Parathyroid adenoma (tissue), 2 donors: ENCODE measurements around the gene DRAP1.

Source experiments
- H2AFZ ChIP-seq: fragments of 300-600 bp; sonication (generic); one replicate; pipeline ENCODE4 v1.7.0; 2017; ENCODE audit warnings: antibody characterized with exemption, mild to moderate bottlenecking
- H3K27ac ChIP-seq: fragments of 300-600 bp; sonication (generic); one replicate; pipeline ENCODE4 v1.7.0; 2017
- H3K27me3 ChIP-seq: fragments of 300-600 bp; sonication (generic); one replicate; pipeline ENCODE4 v1.7.0; 2017; ENCODE audit warnings: low read length; ENCODE audit not compliant: control insufficient read depth, insufficient read depth
- H3K36me3 ChIP-seq: fragments of 300-600 bp; sonication (generic); one replicate; pipeline ENCODE4 v1.7.0; 2017; ENCODE audit warnings: low read length; ENCODE audit not compliant: control insufficient read depth, insufficient read depth
- H3K4me1 ChIP-seq: fragments of 300-600 bp; sonication (generic); one replicate; pipeline ENCODE4 v1.7.0; 2017; ENCODE audit warnings: control low read depth
- H3K4me2 ChIP-seq: fragments of 300-600 bp; sonication (generic); one replicate; pipeline ENCODE4 v1.7.0; 2017; ENCODE audit warnings: low read length
- H3K4me3 ChIP-seq: fragments of 300-600 bp; sonication (generic); one replicate; pipeline ENCODE4 v1.7.0; 2017; ENCODE audit warnings: low read depth, low read length
- H3K79me2 ChIP-seq: fragments of 300-600 bp; sonication (generic); one replicate; pipeline ENCODE4 v1.7.0; 2017; ENCODE audit warnings: control low read depth
- H3K9ac ChIP-seq: fragments of 300-600 bp; sonication (generic); one replicate; pipeline ENCODE4 v1.7.0; 2017; ENCODE audit warnings: mild to moderate bottlenecking
- H3K9me3 ChIP-seq: fragments of 300-600 bp; sonication (generic); one replicate; pipeline ENCODE4 v1.7.0; 2017; ENCODE audit warnings: low read length; ENCODE audit not compliant: control insufficient read depth
- TF ChIP-seq, protein P1 (sequence below): fragments of 300-600 bp; sonication (generic); IDR thresholded peaks from one replicate; pipeline ENCODE4 v1.7.0; 2017; ENCODE audit warnings: antibody characterized with exemption, mild to moderate bottlenecking
- donor health status: primary hyperparathyroidism.

Gene DRAP1

DNA sequence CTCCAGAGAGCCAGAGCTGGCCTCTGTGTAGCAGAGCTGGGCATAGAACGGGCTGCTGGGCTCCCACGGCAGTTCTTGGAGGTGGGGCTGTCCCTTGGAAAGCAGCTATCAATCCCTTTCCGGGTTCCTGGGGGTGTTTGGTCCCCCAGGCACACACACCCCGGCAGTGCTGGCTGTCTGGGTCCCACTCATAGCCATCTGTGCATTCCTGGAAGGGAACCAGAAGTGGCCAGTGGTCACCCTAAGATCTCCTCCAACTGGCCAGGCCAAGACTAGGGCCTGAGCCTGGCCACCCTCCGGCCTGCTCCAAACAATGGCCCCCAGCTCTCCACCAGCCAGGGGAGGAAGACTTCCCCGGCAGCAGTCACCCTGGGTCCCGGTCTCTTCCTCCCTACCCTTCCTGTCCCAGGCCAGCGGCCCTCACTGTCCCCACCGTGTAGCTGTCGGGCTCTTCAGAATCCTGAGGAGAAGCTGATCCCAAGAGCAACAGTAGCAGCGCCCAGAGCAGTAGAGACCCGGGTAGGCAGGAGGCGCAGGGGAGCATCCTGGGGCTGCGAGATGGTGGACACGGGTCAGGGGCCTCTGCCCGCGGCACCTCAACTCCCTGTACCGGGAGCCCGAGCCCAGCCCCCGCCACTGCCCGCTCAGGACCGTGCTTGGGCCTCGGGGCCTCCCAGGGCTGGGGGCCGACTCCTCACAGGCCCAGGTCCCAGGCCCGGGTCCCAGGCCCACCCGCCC lies 47.2 kb upstream of the DRAP1 start:
- TF ChIP-seq, protein P1, sequence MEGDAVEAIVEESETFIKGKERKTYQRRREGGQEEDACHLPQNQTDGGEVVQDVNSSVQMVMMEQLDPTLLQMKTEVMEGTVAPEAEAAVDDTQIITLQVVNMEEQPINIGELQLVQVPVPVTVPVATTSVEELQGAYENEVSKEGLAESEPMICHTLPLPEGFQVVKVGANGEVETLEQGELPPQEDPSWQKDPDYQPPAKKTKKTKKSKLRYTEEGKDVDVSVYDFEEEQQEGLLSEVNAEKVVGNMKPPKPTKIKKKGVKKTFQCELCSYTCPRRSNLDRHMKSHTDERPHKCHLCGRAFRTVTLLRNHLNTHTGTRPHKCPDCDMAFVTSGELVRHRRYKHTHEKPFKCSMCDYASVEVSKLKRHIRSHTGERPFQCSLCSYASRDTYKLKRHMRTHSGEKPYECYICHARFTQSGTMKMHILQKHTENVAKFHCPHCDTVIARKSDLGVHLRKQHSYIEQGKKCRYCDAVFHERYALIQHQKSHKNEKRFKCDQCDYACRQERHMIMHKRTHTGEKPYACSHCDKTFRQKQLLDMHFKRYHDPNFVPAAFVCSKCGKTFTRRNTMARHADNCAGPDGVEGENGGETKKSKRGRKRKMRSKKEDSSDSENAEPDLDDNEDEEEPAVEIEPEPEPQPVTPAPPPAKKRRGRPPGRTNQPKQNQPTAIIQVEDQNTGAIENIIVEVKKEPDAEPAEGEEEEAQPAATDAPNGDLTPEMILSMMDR: no peak
- H3K4me3 ChIP-seq: peak overlapping the region; percentile 40
- H3K4me1 ChIP-seq: no peaks in the 10 kb centered on the region
- H3K27me3 ChIP-seq: no peaks in the 10 kb centered on the region
- no peak overlapping the region for H3K9ac ChIP-seq
- no peaks in the 10 kb centered on the region for H3K9me3 ChIP-seq
- H3K79me2 ChIP-seq: no peaks in the 10 kb centered on the region
- H3K27ac ChIP-seq: peak overlapping the region; percentile 67
- peak overlapping the region; percentile 84 for H2AFZ ChIP-seq
- H3K36me3 ChIP-seq: no peaks in the 10 kb centered on the region
- H3K4me2 ChIP-seq: peak overlapping the region; percentile 59

DNA sequence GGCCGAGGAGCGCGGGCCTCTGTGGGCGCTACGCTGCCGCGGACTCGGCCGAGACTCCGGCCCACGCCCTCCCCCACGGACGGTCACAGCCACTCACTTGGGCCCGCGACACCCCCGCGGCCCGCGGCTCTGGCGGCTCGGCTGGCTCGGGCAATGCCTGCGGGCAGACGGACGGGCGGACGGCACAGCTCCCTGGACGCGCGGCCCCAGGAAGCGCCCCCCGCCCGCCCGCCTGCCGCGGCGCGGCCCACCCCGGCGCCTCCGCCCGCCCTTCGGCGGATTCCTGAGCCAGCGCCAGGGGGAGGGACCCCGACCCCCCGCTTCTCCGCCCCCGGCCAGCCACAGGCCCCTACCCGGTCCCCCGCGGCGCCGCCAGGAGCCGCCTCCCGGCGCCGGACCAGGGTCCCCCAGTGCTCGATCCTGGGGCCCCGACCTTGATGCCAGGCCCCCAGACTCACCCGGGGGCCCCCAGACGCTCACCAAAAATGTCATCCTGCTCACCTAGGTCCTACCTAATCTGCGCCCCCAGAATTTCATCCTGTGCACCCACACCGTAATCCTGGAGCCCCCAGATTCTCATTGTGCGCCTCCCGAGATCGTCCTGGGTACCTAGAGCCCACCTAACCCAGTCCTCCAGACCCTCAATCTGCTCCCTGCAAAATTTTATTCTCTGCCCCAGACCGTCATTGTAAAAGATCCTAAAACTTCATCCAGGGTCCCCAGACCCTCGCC lies 46.5 kb upstream of the DRAP1 start, which contains the start of gene EFEMP2:
EFEMP2 (minus strand) TSS at position 215 of the 732 bp plus-strand sequence. CDS start 446 bp downstream, outside the sequence.
- Histone ChIP-seq H3K9ac (no peak within 1 kb of the TSS), H3K9me3 (no peaks in the 10 kb centered on the region), H3K4me2 (peak within 1 kb of the TSS; percentile 86), H3K27me3 (no peaks in the 10 kb centered on the region), H2AFZ (peak within 1 kb of the TSS; percentile 92), H3K4me3 (peak within 1 kb of the TSS; percentile 60), H3K4me1 (no peaks in the 10 kb centered on the region), H3K79me2 (no peaks in the 10 kb centered on the region), H3K36me3 (no peaks in the 10 kb centered on the region), H3K27ac (peak within 1 kb of the TSS; percentile 76)
- TF ChIP-seq, protein P1: no peak

DNA sequence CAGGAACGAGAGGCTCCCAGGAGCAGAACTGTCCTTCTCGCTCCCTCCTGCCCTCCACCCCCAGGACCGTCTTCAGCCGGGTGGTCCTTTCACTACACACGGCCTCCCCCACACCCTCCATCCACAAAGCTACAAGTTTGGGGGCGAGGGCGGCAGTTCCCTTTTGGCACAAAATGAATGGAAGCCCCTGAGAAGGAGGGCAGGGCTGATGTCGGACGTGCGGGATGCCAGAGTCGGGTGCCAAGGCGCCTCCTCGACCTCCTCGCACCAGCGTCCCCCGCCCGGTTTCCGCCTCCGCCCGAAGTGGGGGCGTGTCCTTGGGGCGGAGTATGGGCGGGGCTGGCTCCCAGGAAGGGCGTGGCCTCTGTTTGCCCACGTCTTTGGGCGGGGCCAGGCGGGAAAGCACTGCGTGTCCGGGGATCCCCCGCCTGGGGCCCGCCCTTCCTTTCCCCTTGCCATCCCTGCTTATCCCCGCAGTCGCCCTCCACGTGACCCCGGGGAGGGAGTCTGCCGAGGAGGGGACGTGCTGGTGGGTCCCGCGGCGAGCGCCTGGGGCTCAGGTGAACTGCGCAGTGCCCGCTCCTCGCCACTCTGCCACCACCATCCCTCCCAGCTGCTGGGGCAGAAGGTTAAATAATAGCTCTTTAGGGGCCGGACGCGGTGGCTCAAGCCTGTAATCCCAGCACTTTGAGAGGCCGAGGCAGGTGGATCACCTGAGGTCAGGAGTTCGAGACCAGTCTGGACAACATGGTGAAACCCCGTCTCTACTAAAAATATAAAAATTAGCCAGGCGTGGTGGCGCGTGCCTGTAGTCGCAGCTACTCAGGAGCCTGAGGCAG lies 45.7 kb upstream of the DRAP1 start:
- Histone ChIP-seq H3K27ac (peak overlapping the region; percentile 76), H3K9ac (no peak overlapping the region), H3K27me3 (no peaks in the 10 kb centered on the region), H3K9me3 (no peaks in the 10 kb centered on the region), H3K36me3 (no peaks in the 10 kb centered on the region), H3K4me1 (no peaks in the 10 kb centered on the region), H2AFZ (peak overlapping the region; percentile 92), H3K79me2 (no peaks in the 10 kb centered on the region), H3K4me2 (peak overlapping the region; percentile 86), H3K4me3 (peak overlapping the region; percentile 60)
- TF ChIP-seq, protein P1: no peak

DNA sequence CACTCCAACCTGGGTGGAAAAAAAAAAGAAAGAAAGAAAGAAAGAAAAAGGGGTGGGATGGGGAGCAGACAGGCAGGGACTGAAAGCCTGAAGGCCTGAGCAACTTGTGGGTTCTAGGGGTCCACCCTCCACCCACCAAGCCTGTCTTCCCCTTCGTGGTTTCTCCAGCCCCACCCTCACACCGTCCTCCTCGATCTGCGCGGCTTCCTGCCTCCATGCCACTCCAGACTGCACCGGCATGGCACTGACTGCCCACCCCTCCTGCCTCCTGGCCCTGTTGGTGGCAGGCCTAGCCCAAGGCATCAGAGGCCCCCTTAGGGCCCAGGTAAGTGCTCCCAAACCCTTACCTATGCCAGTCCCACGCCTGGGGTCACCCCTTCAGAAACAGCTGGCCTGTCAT lies 39.6 kb upstream of the DRAP1 start, which contains the start of gene CTSW:
CTSW (plus strand) TSS at position 221 of the 400 bp plus-strand sequence; CDS start at position 239, 18 bp downstream.
- no peak within 1 kb of the TSS for H3K27ac ChIP-seq
- no peaks in the 10 kb centered on the region for H3K36me3 ChIP-seq
- no peaks in the 10 kb centered on the region for H3K79me2 ChIP-seq
- no peak within 1 kb of the TSS for H3K4me3 ChIP-seq
- no peak within 1 kb of the TSS for H3K4me2 ChIP-seq
- TF ChIP-seq, protein P1: no peak
- no peaks in the 10 kb centered on the region for H3K9me3 ChIP-seq
- no peak within 1 kb of the TSS for H3K9ac ChIP-seq
- H2AFZ ChIP-seq: no peak within 1 kb of the TSS
- H3K4me1 ChIP-seq: no peaks in the 10 kb centered on the region
- no peaks in the 10 kb centered on the region for H3K27me3 ChIP-seq
